H1 (cell line): ENCODE data around the gene GABPA. TPM values are rescaled to one million over a fixed set of nuclear protein-coding genes. Genes with fewer than 3 reads are reported as not detected.

ENCODE experiments used
- CTCF ChIA-PET: fragments of 300-600 bp; sonication (Branson Sonifier 250); formaldehyde crosslinking; loops from one replicate; lab custom pipeline; 2021; ENCODE audit not compliant: partially characterized antibody; lab: Charles Lee
- POLR2A ChIA-PET: fragments of 300-600 bp; sonication (Branson Sonifier 250); formaldehyde crosslinking; loops from one replicate; lab custom pipeline; 2021; ENCODE audit warnings: inconsistent platforms; ENCODE audit not compliant: partially characterized antibody; lab: Charles Lee
- DNase-seq, 2 experiments: peaks; one replicate each; pipeline versions ENCODE4 v3.0.0 to v3.0.0-alpha.2; 2010 to 2022; ENCODE audit warnings: low spot score in 2 of 2, low read depth in 1 of 2, mixed read lengths in 1 of 2
- FAIRE-seq: peaks from 2 replicates; lab custom pipeline; 2011; peaks lifted over from hg19 to GRCh38; lab: Jason Lieb, UNC
- H2AFZ ChIP-seq: 2 replicates; pipeline ENCODE4 v1.8.1; 2012; ENCODE audit warnings: low read length, inconsistent platforms
- H2AK5ac ChIP-seq: 2 replicates; pipeline ENCODE4 v1.6.1; 2013; ENCODE audit warnings: low read depth, low read length
- H2BK120ac ChIP-seq: replicated peaks from 2 replicates; pipeline ENCODE3; 2013; ENCODE audit warnings: low read depth, low read length, inconsistent platforms
- H2BK12ac ChIP-seq: 2 replicates; pipeline ENCODE4 v1.6.1; 2013; ENCODE audit warnings: low read depth, low read length
- H2BK15ac ChIP-seq: 2 replicates; pipeline ENCODE4 v1.6.1; 2013; ENCODE audit warnings: low read length
- H2BK20ac ChIP-seq: 2 replicates; pipeline ENCODE4 v1.6.1; 2013; ENCODE audit warnings: low read length
- H2BK5ac ChIP-seq: 2 replicates; pipeline ENCODE4 v1.6.1; 2013; ENCODE audit warnings: low read depth, low read length
- H3K14ac ChIP-seq: 2 replicates; pipeline ENCODE4 v1.6.1; 2013; ENCODE audit warnings: inconsistent platforms; ENCODE audit not compliant: insufficient read length
- H3K18ac ChIP-seq: 2 replicates; pipeline ENCODE4 v1.6.1; 2013; ENCODE audit warnings: low read length; ENCODE audit errors: extremely low read depth
- H3K23ac ChIP-seq: 2 replicates; pipeline ENCODE4 v1.6.1; 2013; ENCODE audit warnings: inconsistent platforms; ENCODE audit not compliant: insufficient read length
- H3K23me2 ChIP-seq: 2 replicates; pipeline ENCODE4 v1.6.1; 2013; ENCODE audit warnings: low read depth, low read length
- H3K27ac ChIP-seq: 2 replicates; pipeline ENCODE4 v1.6.1; 2011; ENCODE audit warnings: low read depth, low read length, inconsistent platforms
- H3K27me3 ChIP-seq, 4 experiments: replicated peaks in 1 of 4; 1 replicate in 1 of 4; 2 replicates in 3 of 4; pipeline versions ENCODE4 v1.6.1 to v1.8.1; 2011 to 2013; ENCODE audit warnings: low read length in 3 of 4, mild to moderate bottlenecking in 3 of 4, inconsistent platforms in 2 of 4, mixed read lengths in 2 of 4, moderate library complexity in 1 of 4; ENCODE audit not compliant: control insufficient read depth in 3 of 4, insufficient read depth in 3 of 4; ENCODE audit errors: extremely low read depth in 1 of 4
- H3K36me3 ChIP-seq, 4 experiments: 2 replicates each; pipeline versions ENCODE4 v1.6.1 to v1.8.1; 2011 to 2013; ENCODE audit warnings: mild to moderate bottlenecking in 4 of 4, low read length in 3 of 4, moderate library complexity in 2 of 4, control low read depth in 1 of 4, inconsistent platforms in 1 of 4; ENCODE audit not compliant: insufficient read depth in 4 of 4, control insufficient read depth in 2 of 4
- H3K4ac ChIP-seq: replicated peaks from 2 replicates; pipeline ENCODE3; 2013; ENCODE audit warnings: low read length, low read depth, mixed read lengths, inconsistent platforms; ENCODE audit not compliant: insufficient read length
- H3K4me1 ChIP-seq, 4 experiments: replicated peaks in 1 of 4; 1 replicate in 1 of 4; 2 replicates in 3 of 4; pipeline versions ENCODE4 v1.6.1 to v1.8.1; 2011 to 2013; ENCODE audit warnings: low read length in 3 of 4, inconsistent platforms in 2 of 4, mixed read lengths in 1 of 4; ENCODE audit not compliant: insufficient read depth in 4 of 4, control insufficient read depth in 3 of 4
- H3K4me2 ChIP-seq, 2 experiments: 2 replicates each; pipeline versions ENCODE4 v1.6.1 to v1.8.1; 2011 to 2013; ENCODE audit warnings: low read depth in 2 of 2, low read length in 2 of 2, control low read depth in 1 of 2, inconsistent platforms in 1 of 2, mild to moderate bottlenecking in 1 of 2; ENCODE audit not compliant: insufficient read depth in 1 of 2
- H3K4me3 ChIP-seq, 4 experiments: fragments of 200-600, 300-600 bp in 1 of 4; sonication (generic), shearing (Covaris generic), sonication (Bioruptor Twin) in 1 of 4; 2 replicates each; pipeline versions ENCODE4 v1.5.1 to v1.8.1; 2011 to 2016; ENCODE audit warnings: low read length in 4 of 4, low read depth in 3 of 4, control low read depth in 2 of 4, inconsistent platforms in 2 of 4, mild to moderate bottlenecking in 2 of 4, mixed read lengths in 1 of 4, moderate library complexity in 1 of 4; ENCODE audit not compliant: insufficient read depth in 2 of 4; ENCODE audit errors: extremely low read depth in 1 of 4
- H3K56ac ChIP-seq: replicated peaks from 2 replicates; pipeline ENCODE3; 2013; ENCODE audit warnings: low read depth, mild to moderate bottlenecking, mixed read lengths, low read length, inconsistent platforms; ENCODE audit not compliant: insufficient read length
- H3K79me1 ChIP-seq: 2 replicates; pipeline ENCODE4 v1.6.1; 2013; ENCODE audit warnings: low read depth, low read length, control low read depth
- H3K79me2 ChIP-seq, 2 experiments: 2 replicates each; pipeline versions ENCODE4 v1.6.1 to v1.8.1; 2012 to 2013; ENCODE audit warnings: low read length in 2 of 2, mild to moderate bottlenecking in 2 of 2, inconsistent platforms in 1 of 2; ENCODE audit not compliant: insufficient read depth in 2 of 2, control insufficient read depth in 1 of 2
- H3K9ac ChIP-seq, 4 experiments: replicated peaks in 1 of 4; 1 replicate in 1 of 4; 2 replicates in 3 of 4; pipeline versions ENCODE4 v1.6.1 to v1.8.1; 2011 to 2013; ENCODE audit warnings: low read depth in 3 of 4, low read length in 3 of 4, control low read depth in 2 of 4, mild to moderate bottlenecking in 2 of 4, moderate library complexity in 2 of 4, inconsistent platforms in 1 of 4; ENCODE audit errors: extremely low read depth in 1 of 4
- H3K9me3 ChIP-seq, 2 experiments: 2 replicates each; pipeline versions ENCODE4 v1.6.1 to v1.8.1; 2012 to 2013; ENCODE audit warnings: mild to moderate bottlenecking in 2 of 2, moderate library complexity in 2 of 2, control low read depth in 1 of 2, inconsistent platforms in 1 of 2, low read depth in 1 of 2, low read length in 1 of 2, mixed read lengths in 1 of 2; ENCODE audit not compliant: insufficient read depth in 2 of 2
- H4K20me1 ChIP-seq, 2 experiments: replicated peaks in 1 of 2; 2 replicates each; pipeline versions ENCODE3 to v1.8.1; 2011 to 2013; ENCODE audit warnings: inconsistent platforms in 2 of 2, low read length in 2 of 2, mild to moderate bottlenecking in 1 of 2; ENCODE audit not compliant: insufficient read depth in 2 of 2, control insufficient read depth in 1 of 2
- H4K5ac ChIP-seq: 2 replicates; pipeline ENCODE4 v1.6.1; 2013; ENCODE audit warnings: low read length, low read depth, mixed read lengths, inconsistent platforms; ENCODE audit not compliant: insufficient read length
- H4K8ac ChIP-seq: 2 replicates; pipeline ENCODE4 v1.8.0; 2013; ENCODE audit warnings: mild to moderate bottlenecking, moderate library complexity, low read length, inconsistent platforms; ENCODE audit not compliant: insufficient read depth; ENCODE audit errors: extremely low read depth
- H4K91ac ChIP-seq: replicated peaks from 2 replicates; pipeline ENCODE3; 2013; ENCODE audit warnings: low read length, mixed read lengths, inconsistent platforms; ENCODE audit not compliant: insufficient read length
- ASH2L ChIP-seq: fragments of 200-600, 300-600 bp; sonication (generic); IDR thresholded peaks from one replicate; pipeline ENCODE4 v1.7.1; 2017; ENCODE audit warnings: low read length
- EP300 ChIP-seq, 2 experiments: IDR thresholded peaks; 1 replicate in 1 of 2; 2 replicates in 1 of 2; pipeline ENCODE4 v1.6.1; 2011 to 2012; ENCODE audit warnings: low read depth in 2 of 2, low read length in 2 of 2, mild to moderate bottlenecking in 2 of 2, borderline replicate concordance in 1 of 2, inconsistent platforms in 1 of 2, moderate library complexity in 1 of 2
- EZH2 ChIP-seq: fragments of 200-600 bp; sonication (generic); IDR thresholded peaks from 2 replicates; pipeline ENCODE4 v1.7.1; 2012; ENCODE audit warnings: low read depth, mild to moderate bottlenecking, moderate library complexity, low read length, inconsistent platforms; ENCODE audit not compliant: severe bottlenecking
- GTF2F1 ChIP-seq: IDR thresholded peaks from 2 replicates; pipeline ENCODE4 v1.6.1; 2012; ENCODE audit warnings: low read depth, low read length, improper control_type of control experiment, borderline replicate concordance
- HDAC2 ChIP-seq, 2 experiments: fragments of 300-600 bp in 1 of 2; sonication (generic) in 1 of 2; IDR thresholded peaks; 2 replicates each; pipeline ENCODE4 v1.6.1; 2011 to 2012; ENCODE audit warnings: low read depth in 2 of 2, low read length in 2 of 2, mild to moderate bottlenecking in 2 of 2, moderate library complexity in 2 of 2, borderline replicate concordance in 1 of 2, inconsistent platforms in 1 of 2
- KDM5A ChIP-seq: fragments of 200-600 bp; IDR thresholded peaks from 2 replicates; pipeline ENCODE4 v1.7.1; 2012; ENCODE audit warnings: mild to moderate bottlenecking, low read length, inconsistent platforms, mixed read lengths
- MAFK ChIP-seq: IDR thresholded peaks from 2 replicates; pipeline ENCODE4 v1.6.1; 2012; ENCODE audit warnings: low read depth, mild to moderate bottlenecking, improper control_type of control experiment, low read length
- RFX5 ChIP-seq: IDR thresholded peaks from 2 replicates; pipeline ENCODE4 v1.6.1; 2011; ENCODE audit warnings: low read depth, low read length, improper control_type of control experiment, borderline replicate concordance
- RXRA ChIP-seq: IDR thresholded peaks from 2 replicates; pipeline ENCODE4 v1.6.1; 2011; ENCODE audit warnings: low read depth, mild to moderate bottlenecking, low read length, moderate library complexity; ENCODE audit not compliant: insufficient read depth
- SP4 ChIP-seq: IDR thresholded peaks from 2 replicates; pipeline ENCODE4 v1.6.1; 2012; ENCODE audit warnings: low read length, inconsistent platforms
- SRF ChIP-seq: IDR thresholded peaks from 2 replicates; pipeline ENCODE4 v1.6.1; 2011; ENCODE audit warnings: mild to moderate bottlenecking, low read depth, low read length, moderate library complexity
- TAF7 ChIP-seq: optimal IDR thresholded peaks from 2 replicates; pipeline ENCODE3; 2011; ENCODE audit warnings: low read depth, mild to moderate bottlenecking, inconsistent platforms, low read length, moderate library complexity, borderline replicate concordance
- TBP ChIP-seq: IDR thresholded peaks from 2 replicates; pipeline ENCODE4 v1.6.1; 2011; ENCODE audit warnings: low read depth, low read length, improper control_type of control experiment
- WGBS, 2 experiments: shearing (Covaris generic) in 1 of 2; methylation state at CpG; one replicate each; pipeline versions ENCODE4 v1.1.6 to v1.1.7; 2013 to 2015; ENCODE audit warnings: low lambda C conversion rate in 2 of 2, mixed read lengths in 2 of 2, inconsistent platforms in 1 of 2, low coverage in 1 of 2, missing lambda C conversion rate in 1 of 2; ENCODE audit not compliant: insufficient replicate concordance in 2 of 2, insufficient coverage in 1 of 2, insufficient read length in 1 of 2; ENCODE audit errors: extremely low coverage in 1 of 2, missing lambda C conversion rate in 1 of 2; 5-methylcytosine and 5-hydroxymethylcytosine counted together
- polyA plus RNA-seq, 7 experiments: library from polyadenylated mRNA; depleted of rRNA in 3 of 7; stranded (reverse) in 5 of 7; unstranded in 2 of 7; fragments of >200 nt in 5 of 7; fragments of 200-250 nt in 2 of 7; gene quantifications; 1 replicate in 5 of 7; 2 replicates in 1 of 7; 4 replicates in 1 of 7; pipeline versions ENCODE4 v1.2.1 to v1.2.3, GENCODE V29; 2011 to 2013; ENCODE audit warnings: missing spikeins in 2 of 7, mixed read lengths in 2 of 7
- total RNA-seq: library from RNA; stranded (reverse); fragmentation: NEBNext Ultra II Directional; extraction: Animal tissue kit (Norgen Biotek cat#: 25700); gene quantifications from 2 replicates; pipeline ENCODE4 v1.2.1, GENCODE V29; 2021

Gene GABPA
- total and polyA plus RNA-seq, 2 of the 8 experiments (the other 6 are each of a cell fraction or from before 2014, with no cell fraction given) = 5.2 to 22.2 TPM

DNA sequence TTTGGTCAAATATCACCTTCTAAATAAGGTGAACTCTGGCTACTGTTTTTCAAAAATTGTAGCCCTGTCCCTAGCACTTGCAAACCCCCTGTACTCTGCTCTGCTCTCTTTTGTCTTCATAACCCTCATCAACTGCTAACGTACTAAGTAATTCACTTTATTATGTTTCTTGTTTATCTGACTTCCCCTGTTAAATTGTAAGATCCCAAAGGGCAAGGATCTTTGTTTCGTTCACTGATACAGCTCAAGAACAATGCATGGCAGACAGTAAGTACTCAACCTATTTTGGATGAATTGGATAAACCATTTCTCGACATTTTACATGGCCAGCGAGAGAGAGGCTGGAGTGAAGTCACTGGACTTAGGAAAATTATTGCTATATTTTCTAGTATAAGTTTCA is 47.0 kb upstream of the GABPA start:
- Histone ChIP-seq H4K8ac (no peak overlapping the region), H3K4me3 (no peak overlapping the region), H3K27ac (no peak overlapping the region), H3K14ac (no peak overlapping the region), H2BK20ac (no peak overlapping the region), H3K23me2 (no peaks in the 10 kb centered on the region), H3K4me1 (no peaks in the 10 kb centered on the region), H2AFZ (no peak overlapping the region), H3K56ac (no peak overlapping the region), H3K9me3 (no peaks in the 10 kb centered on the region), H3K36me3 (no peaks in the 10 kb centered on the region), H3K4ac (no peak overlapping the region), H3K18ac (no peak overlapping the region), H4K91ac (no peak overlapping the region), H2AK5ac (no peak overlapping the region), H3K4me2 (no peak overlapping the region), H2BK15ac (no peak overlapping the region), H3K27me3 (no peaks in the 10 kb centered on the region), H2BK120ac (no peak overlapping the region), H3K79me2 (no peaks in the 10 kb centered on the region), H4K20me1 (no peaks in the 10 kb centered on the region), H2BK5ac (no peak overlapping the region), H3K9ac (no peak overlapping the region), H3K79me1 (no peaks in the 10 kb centered on the region), H4K5ac (no peak overlapping the region), H2BK12ac (no peak overlapping the region), H3K23ac (no peak overlapping the region)
- POLR2A ChIA-PET = no interaction called here
- FAIRE-seq (no peak), DNase-seq (no peak)
- no peak for TF ChIP-seq MAFK
- TF ChIP-seq SP4 = no peak
- no peak for TF ChIP-seq EZH2
- TF ChIP-seq EP300 (IDR thresholded peaks at IDR 0.05; ENCODE audit: borderline replicate concordance in 1 of 2, low read depth in 2 of 2, low read length in 2 of 2) = no peak
- TF ChIP-seq SRF = no peak
- no peak for TF ChIP-seq HDAC2 (IDR thresholded peaks at IDR 0.05; ENCODE audit: borderline replicate concordance in 1 of 2, low read depth in 2 of 2, low read length in 2 of 2)
- TF ChIP-seq RXRA = no peak
- TF ChIP-seq KDM5A = no peak
- no peak for TF ChIP-seq TAF7
- no peak for TF ChIP-seq ASH2L
- TF ChIP-seq TBP = no peak
- TF ChIP-seq GTF2F1 = no peak
- TF ChIP-seq RFX5 = no peak
- 90% methylated on average over 4 of the region's 4 CpGs; no CpG with 5 or more reads in 1 of the 2 experiments for WGBS, 2 experiments
- CTCF ChIA-PET = interaction anchor here (0.6 kb wide), 1 partner anchor 856 kb away, joined by 3 read pairs; no protein-coding TSS in a partner anchor
